Right ventricle myocardium superior (tissue), 1 donor: ENCODE data around the gene ASTN2. TPM values are rescaled to one million over a fixed set of nuclear protein-coding genes. Genes with fewer than 3 reads are reported as not detected.

Experiments
- ATAC-seq: fragments of 200-7000 bp; cut with Tn5 transposase; one replicate; pipeline ENCODE4 v1.9.1; 2020; ENCODE audit warnings: mild to moderate bottlenecking; ENCODE audit not compliant: poor library complexity
- DNase-seq: peaks from one replicate; pipeline ENCODE4 v3.0.0-alpha.2; 2020
- intact Hi-C: fragments of 100-400 bp; cut with DNase I; formaldehyde crosslinking; loops from one replicate; pipeline ENCODE4 v1.11.2; 2022
- total RNA-seq: library from RNA; stranded (reverse); fragmentation: NEBNext Ultra II Directional; extraction: Animal tissue kit (Norgen Biotek cat#: 25700); gene quantifications from one replicate; pipeline ENCODE4 v1.2.1, GENCODE V29; 2021
- donor health status: DM: no; HTN: yes; CAD: no; lungs with severe emphysema.

The ASTN2 gene
- total RNA-seq, 1 donor from 2014 or later: 6.4 TPM

DNA sequence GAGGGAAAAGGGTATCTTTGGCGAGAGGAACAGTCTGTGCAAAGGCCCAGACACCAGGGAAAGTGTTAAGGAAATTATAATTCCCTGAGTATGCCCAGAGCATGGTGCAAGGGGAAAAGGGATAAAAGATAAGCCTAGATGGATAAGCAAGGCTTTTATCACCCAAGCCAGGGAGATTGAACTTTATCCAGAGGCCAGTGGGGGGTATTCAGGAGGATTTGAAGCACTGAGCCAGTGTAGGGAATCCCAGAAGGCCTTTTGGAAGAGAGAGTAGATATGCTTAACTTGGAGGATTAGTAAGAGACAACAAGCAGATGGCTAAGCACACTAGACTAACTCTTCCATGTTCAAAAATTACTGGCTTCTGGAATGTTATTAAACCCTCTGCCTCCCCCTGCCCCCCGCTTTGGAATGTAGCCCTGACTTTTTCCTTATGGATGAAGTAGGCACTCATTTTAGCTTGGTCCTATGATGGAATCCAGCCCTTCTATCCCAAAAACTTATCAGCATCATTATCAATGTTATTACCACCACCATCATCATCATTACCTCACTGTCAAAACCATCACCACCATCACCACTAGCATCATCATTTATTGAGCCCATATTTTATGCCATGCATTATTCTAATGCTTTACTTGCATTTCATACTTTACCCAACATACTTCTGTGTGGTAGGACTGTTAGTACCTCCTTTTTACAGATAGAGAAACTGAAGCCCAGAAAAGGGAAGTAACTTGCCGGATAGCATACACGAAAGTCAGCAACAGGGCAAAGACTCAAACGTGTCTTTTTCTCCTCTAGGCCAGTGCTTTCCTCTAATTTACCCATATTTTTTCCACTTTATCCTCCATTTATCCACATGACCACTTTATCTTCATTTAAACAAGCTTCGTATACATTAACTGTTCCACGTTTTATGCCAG is 1024.3 kb downstream of the ASTN2 start:
- intact Hi-C loops: no loop called here
- DNase-seq: no peak
- no peak for ATAC-seq

DNA sequence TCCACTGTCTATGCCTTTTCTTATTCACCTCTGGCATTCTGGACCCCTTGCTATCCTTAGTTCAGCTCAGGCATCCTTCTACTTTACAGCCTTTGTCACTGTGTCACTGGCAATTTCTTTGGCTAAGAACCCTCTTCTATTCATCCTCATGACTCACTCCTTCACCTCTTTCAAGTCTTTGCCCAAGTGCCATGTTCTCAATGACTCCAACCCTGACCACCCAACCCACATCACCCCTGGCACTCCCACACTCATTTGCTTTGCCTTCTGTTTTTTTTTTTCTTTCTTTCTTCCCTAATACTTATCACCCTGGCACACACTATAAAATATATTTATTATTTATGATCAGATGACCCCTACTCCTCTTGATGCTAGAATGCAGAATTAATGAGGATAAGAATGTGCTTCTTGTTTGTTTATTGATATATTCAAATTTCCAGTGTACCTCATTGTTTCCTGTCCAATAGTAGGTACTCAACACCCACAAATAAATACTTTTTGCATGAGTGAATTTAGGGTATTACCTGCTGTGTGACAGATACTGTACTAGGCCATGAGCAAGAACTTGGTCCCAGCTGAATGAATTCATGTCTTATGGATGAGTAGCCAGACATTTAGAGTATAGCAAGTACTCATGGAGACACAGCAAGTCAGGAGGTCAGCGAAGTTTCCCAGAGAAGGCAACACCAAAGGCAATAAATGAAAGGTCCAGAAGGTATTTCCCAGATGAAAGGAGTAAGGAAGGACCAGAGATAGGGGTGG is 1025.1 kb downstream of the ASTN2 start:
- DNase-seq: no peak
- intact Hi-C loops: no loop called here

DNA sequence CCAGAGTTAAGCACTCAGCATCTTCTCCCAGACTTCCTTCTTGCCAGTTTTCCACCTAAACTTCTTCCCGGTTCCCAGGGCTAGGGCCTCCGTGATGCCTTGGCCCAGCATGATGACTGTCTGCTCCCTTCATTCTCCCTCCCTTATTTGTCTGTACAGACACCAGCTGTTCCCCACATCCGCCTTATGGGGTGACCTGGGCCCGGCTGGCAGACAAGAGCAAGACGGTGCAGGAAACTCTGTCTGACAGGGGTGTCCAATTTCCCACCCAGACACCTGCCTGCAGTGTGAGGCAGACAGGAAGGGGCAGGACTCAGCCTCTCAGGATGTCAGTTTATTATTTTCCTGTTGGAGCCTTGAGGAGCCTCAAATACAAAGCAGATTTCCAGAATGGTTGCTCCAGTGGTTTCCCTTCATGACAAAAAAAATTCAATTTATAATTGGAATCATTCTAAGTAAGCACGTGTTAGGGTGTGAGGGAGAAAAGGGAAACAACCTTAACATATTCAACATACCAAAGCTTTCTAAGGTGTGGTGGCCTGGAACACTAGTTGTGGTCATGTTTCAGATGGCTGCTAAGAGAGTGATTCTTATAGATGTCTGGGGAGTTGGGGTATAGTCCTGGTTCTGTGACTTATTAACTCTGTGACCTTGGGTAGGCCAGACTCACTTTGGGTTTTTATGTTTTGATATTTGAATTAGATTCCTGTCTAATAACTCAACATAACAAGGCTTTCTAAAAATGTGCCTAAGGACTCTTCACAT is 1026.7 kb downstream of the ASTN2 start:
- ATAC-seq: no peak
- intact Hi-C loops: no loop called here
- no peak for DNase-seq

More for the DNA sequence above, 1025.1 kb downstream of the ASTN2 start:
- ATAC-seq: no peak

DNA sequence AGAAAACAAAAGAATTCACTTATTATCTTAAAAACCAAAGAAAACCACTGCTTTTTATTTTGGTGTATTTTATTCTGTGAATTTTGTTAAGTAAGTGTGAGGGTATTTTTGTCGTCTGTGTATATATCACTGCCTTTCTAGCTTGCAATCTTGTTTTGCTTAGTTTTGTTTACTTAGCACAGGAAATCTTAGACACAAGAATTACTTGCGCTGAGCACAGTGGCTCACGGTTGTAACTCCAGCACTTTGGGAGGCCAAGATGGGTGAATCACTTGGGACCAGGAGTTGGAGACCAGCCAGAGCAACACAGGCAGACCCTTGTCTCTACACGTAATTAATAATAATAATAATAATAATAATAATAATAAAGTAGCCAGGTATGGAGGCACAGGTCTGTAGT is 1030.9 kb downstream of the ASTN2 start:
- intact Hi-C loops: no loop called here
- DNase-seq (no peak), ATAC-seq (no peak)

DNA sequence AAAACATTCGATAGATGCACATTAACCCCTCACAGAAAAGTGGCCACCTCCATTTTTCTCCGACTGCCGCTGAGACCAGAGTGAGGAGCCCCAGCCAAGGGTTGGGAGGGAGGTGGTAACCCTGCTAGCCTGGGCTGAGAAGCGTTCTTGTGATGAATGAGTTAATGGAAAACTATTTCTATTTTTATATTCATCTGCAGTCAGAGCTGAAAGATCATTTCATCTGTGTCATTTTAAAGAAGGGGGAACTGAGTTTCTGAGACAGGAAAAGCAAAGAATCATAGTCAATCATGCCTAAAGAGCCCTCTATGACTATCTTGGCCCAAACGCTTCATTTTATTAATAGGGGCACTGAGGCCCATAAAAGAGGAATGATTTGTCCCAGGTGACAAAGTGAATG is 1031.7 kb downstream of the ASTN2 start:
- no peak for ATAC-seq
- intact Hi-C loops: no loop called here
- no peak for DNase-seq

DNA sequence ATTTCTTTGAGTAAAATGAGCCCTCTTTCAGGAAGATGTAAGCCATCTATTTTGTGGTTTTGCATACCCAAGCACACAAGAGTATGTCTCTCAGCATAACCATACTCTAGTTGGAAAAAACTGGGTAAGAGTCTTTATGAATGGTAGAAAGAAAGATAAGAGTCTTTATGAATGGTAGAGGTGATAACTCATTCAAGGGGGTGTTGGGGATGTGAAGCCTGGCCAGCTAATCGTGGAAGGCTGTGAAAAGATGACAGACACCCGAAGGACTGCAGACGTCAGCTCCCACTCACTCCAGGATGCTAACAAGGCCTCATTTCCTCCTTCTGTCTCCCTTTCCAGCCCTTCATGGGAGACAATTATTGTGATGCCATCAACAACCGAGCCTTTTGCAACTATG is 1032.8 kb downstream of the ASTN2 start:
- intact Hi-C loops: no loop called here
- DNase-seq (no peak), ATAC-seq (no peak)

DNA sequence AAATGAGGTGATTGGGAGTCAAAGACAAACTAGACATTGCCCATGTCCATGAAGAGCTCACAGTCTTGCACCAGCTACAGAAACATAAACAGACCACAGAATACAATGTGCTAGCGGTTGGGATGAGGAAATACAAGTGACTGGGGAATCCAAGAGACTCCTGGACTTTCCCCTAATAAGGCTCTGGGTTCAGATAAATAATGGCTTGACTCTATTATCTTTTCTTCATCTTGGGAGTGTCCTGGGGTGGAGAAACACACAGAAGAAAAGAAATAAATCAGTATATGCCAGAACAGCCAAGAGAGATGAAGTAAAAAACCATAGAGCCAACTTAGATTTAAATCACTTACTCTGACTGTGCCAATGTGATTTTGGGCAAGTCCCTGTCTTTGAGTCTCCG is 1033.5 kb downstream of the ASTN2 start:
- intact Hi-C loops: no loop called here
- ATAC-seq: no peak
- no peak for DNase-seq

DNA sequence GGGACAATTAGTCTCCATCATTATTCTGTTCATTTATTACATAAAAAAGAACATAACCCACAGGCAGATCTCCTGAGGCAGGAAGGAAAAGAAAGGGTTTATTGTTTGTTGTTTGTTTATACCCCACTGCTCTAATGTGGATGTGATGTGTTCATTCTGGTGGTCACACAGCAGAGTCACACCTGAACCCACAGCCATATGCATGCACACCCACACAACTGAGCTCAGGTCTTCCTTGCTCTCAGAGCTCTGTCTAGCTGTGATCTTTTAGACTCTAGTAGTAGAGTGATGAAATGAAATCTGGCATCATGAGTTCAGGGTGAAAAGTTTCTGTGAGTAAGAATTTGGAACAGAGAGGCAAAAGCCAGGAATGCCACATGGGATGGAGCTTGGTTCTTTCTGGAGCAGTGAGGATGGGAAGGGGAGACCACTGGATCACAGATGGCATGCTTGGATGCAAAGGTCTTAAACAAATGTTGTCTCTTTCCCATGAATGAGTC is 1034.3 kb downstream of the ASTN2 start:
- ATAC-seq: no peak
- no peak for DNase-seq
- intact Hi-C loops: no loop called here

DNA sequence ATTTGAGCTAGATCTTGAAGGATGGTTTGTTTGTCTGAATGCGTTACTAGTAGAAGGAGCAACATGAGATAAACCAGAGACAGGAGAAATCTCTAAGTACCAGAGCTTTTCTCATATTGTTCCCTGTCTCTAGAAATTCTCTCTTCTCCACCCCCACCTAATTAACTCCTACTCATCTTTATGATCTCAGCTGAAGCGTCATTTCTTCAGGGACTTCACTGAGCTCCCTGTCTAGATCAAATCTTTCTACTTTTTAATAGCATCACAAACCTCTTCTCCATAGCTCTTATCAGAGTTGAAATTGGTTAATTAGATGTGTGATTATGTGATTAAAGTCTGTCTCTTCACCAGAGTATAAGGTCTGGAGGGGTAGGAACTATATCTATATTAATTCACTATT is 1035.0 kb downstream of the ASTN2 start:
- DNase-seq: no peak
- intact Hi-C loops: no loop called here
- ATAC-seq: no peak

DNA sequence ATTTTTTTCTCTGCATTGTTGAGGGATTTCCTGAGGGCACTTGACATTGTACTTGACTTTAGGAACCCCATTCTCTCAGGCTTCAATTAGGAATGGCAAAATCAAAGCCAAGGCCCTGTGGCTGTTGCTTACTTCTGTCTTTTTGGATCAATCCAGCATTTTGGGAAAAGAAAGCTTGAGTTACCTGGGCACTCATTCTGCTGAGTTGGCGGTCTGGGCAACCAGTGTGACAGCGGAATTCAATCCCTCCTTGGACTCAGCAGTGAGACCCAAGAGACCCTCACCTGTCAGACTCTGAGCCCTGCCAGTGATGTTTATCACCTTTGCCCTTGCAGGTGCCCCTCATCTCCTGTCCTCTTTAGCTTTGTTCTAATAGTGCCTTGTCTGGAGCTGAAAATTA is 1036.0 kb downstream of the ASTN2 start:
- no peak for DNase-seq
- intact Hi-C loops: no loop called here
- ATAC-seq: no peak

DNA sequence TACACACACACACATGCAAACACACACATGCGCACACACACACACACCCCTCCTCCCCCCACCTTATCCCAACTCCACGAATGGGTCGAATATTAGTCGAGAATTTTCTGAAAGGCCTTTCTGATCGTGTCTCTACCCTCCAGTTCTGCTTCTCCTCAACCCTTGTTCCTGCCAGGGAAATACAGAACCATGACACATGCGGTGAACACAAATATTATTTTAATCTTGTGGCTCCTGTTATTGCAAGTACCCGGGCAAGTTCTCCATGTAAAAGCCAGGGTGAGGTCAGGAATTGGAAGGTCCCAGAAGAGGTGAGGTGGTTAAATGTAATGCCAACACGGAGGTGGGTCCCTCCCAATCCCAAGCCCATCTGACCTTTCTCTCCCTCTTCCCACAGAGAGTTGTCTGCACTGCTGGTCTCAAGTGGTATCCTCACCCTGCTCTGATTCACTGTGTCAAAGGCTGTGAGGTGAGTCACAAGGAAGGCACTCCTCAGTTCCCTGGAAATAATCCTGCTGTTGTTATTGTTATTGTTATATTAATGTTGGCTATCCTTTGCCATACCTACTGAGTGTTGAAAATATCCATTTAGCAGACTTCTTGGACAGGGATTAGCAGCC is 1037.6 kb downstream of the ASTN2 start:
- DNase-seq: no peak
- intact Hi-C loops: no loop called here
- no peak for ATAC-seq
